ENCODE results near the gene CSMD2.

DNA sequence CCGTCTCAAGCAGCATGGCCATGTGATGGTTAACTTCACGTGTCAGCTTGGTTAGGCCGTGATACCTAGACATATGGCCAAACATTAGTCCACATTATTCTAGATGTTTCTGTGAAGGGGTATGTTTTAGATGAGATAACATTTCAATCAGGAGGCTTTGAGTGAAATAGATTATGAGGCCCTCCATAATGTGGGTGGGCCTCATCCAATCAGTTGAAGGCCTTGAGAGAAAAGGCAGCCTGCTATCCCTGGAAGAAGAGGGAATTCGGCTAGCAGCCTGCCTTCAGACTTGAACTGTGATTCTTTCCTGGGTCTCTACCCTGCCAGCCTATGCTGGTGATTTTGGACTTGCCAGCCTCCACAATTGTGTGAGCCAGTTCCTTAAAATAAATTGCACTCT lies 602.5 kb downstream of the CSMD2 start:
- TF ChIP-seq, protein P1, sequence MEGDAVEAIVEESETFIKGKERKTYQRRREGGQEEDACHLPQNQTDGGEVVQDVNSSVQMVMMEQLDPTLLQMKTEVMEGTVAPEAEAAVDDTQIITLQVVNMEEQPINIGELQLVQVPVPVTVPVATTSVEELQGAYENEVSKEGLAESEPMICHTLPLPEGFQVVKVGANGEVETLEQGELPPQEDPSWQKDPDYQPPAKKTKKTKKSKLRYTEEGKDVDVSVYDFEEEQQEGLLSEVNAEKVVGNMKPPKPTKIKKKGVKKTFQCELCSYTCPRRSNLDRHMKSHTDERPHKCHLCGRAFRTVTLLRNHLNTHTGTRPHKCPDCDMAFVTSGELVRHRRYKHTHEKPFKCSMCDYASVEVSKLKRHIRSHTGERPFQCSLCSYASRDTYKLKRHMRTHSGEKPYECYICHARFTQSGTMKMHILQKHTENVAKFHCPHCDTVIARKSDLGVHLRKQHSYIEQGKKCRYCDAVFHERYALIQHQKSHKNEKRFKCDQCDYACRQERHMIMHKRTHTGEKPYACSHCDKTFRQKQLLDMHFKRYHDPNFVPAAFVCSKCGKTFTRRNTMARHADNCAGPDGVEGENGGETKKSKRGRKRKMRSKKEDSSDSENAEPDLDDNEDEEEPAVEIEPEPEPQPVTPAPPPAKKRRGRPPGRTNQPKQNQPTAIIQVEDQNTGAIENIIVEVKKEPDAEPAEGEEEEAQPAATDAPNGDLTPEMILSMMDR (conservative IDR thresholded peaks at IDR 0.05; ENCODE audit: low read length) = no peak
- TF ChIP-seq EZH2phosphoT487 (IDR thresholded peaks at IDR 0.05; ENCODE audit: borderline replicate concordance, low read depth, low read length) = no peak
